Measurements from ENCODE around the gene CEP192.

CEP192 gene

GRCh38 chr18:13158428-13158827, 167.3 kb downstream of the CEP192 start:
- DNase-seq, result no peak

- no peak for DNase-seq
Measured at GRCh38 chr18:13159579-13159978, 168.4 kb downstream of the CEP192 start.

DNA sequence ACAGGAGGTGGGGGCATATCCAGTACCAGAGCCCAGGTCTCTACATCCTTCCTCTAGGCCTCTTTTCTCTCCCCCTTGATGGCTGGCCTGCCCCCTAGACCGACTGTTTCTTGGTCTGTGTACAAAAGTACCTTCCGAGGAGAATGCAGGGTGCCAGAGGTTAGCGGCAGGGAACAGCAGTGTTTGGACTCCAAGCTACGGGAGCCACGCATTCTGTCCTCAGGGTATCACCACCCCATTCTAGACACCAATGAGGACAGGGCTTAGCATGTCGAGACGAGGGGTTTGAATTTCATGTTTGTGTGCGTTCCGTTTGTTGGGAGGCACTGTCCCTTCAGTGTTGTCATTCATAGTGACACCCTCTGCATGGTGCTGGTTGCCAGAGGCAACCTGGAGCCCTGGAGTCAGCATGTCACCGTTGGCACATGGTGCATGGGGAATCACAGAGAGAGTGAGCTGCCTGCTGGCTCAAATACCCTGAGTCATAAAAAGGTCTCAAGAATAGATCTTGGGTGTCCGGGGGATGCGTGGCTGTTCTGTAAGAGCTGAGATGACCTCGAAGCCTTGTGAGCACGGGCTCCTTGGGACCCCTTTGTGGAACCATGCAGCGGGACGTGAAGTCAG, 170.2 kb downstream of the CEP192 start:
- no peak for DNase-seq

- no peak for DNase-seq
Measured at GRCh38 chr18:13163167-13163927, 172.2 kb downstream of the CEP192 start.

- no peak for DNase-seq
Measured at GRCh38 chr18:13164406-13164805, 173.2 kb downstream of the CEP192 start.

DNA sequence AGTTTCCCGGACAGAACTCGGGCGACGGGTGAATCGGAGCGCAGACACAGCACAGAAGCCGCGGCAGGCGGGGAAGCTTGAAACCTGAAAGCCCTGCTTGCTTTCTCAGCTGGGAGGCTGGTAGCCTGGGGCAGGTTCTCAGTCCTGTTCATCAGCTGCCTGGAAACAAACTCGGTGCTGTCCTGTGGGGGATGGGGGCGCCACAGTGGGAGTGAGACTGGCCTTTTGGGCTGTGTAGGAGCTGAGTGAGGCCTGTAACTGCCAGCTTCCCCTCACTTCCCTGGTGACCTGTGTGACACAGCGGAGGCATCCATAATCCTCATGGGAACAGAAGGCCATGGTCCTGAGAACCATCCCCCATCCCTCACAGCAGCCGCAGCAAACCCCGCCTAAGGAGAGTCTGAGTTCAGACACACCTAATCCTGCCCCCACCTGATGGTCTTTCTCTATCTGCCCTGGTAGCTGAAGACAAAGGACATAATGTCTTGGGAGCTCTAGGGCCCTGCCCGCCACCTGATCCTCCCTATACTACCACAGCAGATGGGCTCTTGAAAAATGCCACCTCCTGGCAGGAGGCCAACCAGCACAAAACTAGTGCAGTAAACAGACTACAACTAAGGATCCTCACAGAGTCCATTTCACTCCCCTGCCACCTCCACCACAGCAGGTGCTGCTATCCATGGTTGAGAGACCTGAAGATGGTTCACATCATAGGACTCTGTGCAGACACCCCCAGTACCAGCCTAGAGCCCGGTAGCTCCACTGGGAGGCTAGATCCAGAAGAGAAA, 174.7 kb downstream of the CEP192 start:
- peak; percentile 14 for DNase-seq

- no peak for DNase-seq
Measured at GRCh38 chr18:13173578-13174145, 182.5 kb downstream of the CEP192 start.
